HUES64 (cell line): Measurements from ENCODE around the gene BMP8B.
A peak's percentile ranks its signal among the peaks of the same experiment; 100 is the strongest.
"Not testable (repeated sequence)": the region's sequence is repeated elsewhere in the genome, so short reads cannot be mapped to it uniquely, and the experiment has no call there.

Source experiments
- H3K27ac ChIP-seq: 2 replicates; pipeline ENCODE4 v1.7.0; 2013; ENCODE audit warnings: low read depth, low read length, inconsistent platforms
- H3K27me3 ChIP-seq: 2 replicates; pipeline ENCODE4 v1.6.1; 2013; ENCODE audit warnings: mild to moderate bottlenecking, low read length; ENCODE audit not compliant: insufficient read depth
- H3K36me3 ChIP-seq: 2 replicates; pipeline ENCODE4 v1.6.1; 2013; ENCODE audit warnings: mild to moderate bottlenecking, low read length; ENCODE audit not compliant: insufficient read depth
- H3K4me1 ChIP-seq: 2 replicates; pipeline ENCODE4 v1.6.1; 2013; ENCODE audit warnings: mild to moderate bottlenecking, low read length, moderate library complexity; ENCODE audit not compliant: insufficient read depth
- H3K4me3 ChIP-seq: 2 replicates; pipeline ENCODE4 v1.5.1; 2013; ENCODE audit warnings: mild to moderate bottlenecking, low read length, moderate library complexity
- H3K9ac ChIP-seq: 2 replicates; pipeline ENCODE4 v1.6.1; 2013; ENCODE audit warnings: mild to moderate bottlenecking, low read depth, low read length
- H3K9me3 ChIP-seq: 2 replicates; pipeline ENCODE4 v1.6.1; 2013; ENCODE audit warnings: low read depth, low read length; ENCODE audit not compliant: insufficient read depth
- WGBS: fragments of 150-250, 120-280 bp; methylation state at CpG from one replicate; pipeline ENCODE4 v1.1.7; 2013; ENCODE audit warnings: missing lambda C conversion rate; 5-methylcytosine and 5-hydroxymethylcytosine counted together

BMP8B gene

DNA sequence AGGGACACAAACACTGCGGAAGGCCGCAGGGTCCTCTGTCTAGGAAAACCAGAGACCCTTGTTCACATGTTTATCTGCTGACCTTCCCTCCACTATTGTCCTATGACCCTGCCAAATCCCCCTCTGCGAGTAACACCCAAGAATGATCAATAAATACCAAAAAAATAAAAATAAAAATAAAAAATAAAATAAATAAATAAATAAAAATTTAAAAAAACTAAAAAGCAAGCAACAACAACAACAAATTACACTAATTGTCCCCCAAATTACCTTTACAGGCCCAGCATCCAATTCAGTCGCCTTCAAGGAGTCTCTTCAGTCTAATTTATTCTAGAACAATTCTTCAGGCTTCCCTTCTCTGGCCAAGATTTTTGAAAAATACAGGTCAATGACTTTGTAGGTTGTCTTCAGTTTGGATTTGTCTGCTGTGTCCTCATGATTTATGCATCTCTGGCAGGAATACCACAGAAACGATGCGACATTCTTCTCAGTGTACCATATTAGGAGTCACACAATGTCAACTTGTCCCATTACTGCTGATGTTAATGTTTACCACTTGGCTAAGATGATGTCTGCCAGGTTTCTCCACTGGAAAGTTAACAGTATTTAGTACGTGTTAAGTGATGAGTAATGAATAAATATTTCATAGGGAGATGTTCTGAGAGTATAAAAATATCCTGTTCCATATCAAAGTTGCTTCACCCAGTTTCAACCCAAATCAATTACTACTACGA, 20.3 kb upstream of the BMP8B start:
- H3K27ac ChIP-seq = no peak overlapping the region
- no peaks in the 10 kb centered on the region for H3K36me3 ChIP-seq
- no peaks in the 10 kb centered on the region for H3K27me3 ChIP-seq
- no peak overlapping the region for H3K4me3 ChIP-seq
- peaks cover 4% of the 10 kb centered on the region; the same call in 1 of the 2 replicates for H3K9me3 ChIP-seq
- 89% methylated on average over 4 of the region's 8 CpGs for WGBS
- H3K4me1 ChIP-seq = 0 out of 2 replicates have a peak, but pooled peaks cover under 1% of the 10 kb centered on the region
- no peak overlapping the region for H3K9ac ChIP-seq

- Histone ChIP-seq H3K4me3 (no peak overlapping the region), H3K9me3 (peaks cover 4% of the 10 kb centered on the region; the same call in 1 of the 2 replicates), H3K36me3 (no peaks in the 10 kb centered on the region), H3K27me3 (no peaks in the 10 kb centered on the region), H3K9ac (no peak overlapping the region), H3K27ac (no peak overlapping the region), H3K4me1 (peaks cover 5% of the 10 kb centered on the region; the same call in 1 of the 2 replicates)
- 100% methylated on average over 2 of the region's 2 CpGs for WGBS
These were observed 16.7 kb upstream of the BMP8B start for GRCh38 chr1:39805385-39805784.

DNA sequence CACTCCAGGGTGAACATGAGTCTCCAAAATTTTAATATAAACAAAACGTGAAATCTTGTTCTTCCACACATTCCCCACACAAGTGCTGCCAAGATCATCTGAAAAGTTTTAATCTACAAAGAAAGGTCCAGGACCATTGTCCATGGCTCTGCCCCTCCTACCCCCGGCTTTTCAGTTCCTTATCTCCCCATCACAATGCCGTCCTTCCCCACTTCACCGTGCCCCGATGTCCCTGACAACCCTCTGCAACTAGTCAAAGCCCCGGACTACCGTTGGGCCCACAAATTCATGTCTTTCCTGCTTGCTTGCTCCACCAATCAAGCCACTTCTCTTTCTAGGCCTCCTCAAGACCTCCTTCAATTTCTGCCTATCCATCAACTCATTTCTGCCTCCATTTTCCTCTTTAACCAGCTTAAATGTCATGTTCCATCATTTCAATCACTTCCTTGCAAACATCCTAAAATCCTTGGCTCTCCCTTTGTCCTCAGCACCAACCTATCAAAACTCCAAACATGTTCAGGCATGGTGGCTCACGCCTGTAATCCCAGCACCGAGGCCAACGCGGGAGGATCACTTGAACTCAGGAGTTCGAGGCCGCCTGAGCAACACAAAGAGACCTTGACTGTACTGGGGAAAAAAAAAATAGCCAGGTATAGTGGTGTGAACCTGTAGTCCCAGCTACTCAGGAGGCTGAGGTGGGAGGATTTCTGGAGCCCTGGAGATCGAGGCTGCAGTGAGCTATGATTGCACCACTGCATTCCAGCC, 14.0 kb upstream of the BMP8B start:
- Histone ChIP-seq H3K36me3 (no peaks in the 10 kb centered on the region), H3K4me1 (peaks cover 5% of the 10 kb centered on the region; the same call in 1 of the 2 replicates)
- 93% methylated on average over 14 of the region's 14 CpGs for WGBS

GRCh38 chr1:39800471-39800835, 11.8 kb upstream of the BMP8B start:
- H3K9me3 ChIP-seq = peaks cover 1% of the 10 kb centered on the region; the same call in 1 of the 2 replicates
- no peaks in the 10 kb centered on the region for H3K36me3 ChIP-seq
- H3K27ac ChIP-seq = no peak overlapping the region
- H3K27me3 ChIP-seq = peaks cover 3% of the 10 kb centered on the region
- no peak overlapping the region for H3K4me3 ChIP-seq
- no peak overlapping the region for H3K9ac ChIP-seq
- H3K4me1 ChIP-seq = peaks cover 5% of the 10 kb centered on the region; the same call in 1 of the 2 replicates
- 91% methylated on average over 3 of the region's 3 CpGs for WGBS

More for the DNA sequence above, 14.0 kb upstream of the BMP8B start:
- Histone ChIP-seq H3K4me3 (no peak overlapping the region), H3K27ac (no peak overlapping the region), H3K27me3 (peaks cover 3% of the 10 kb centered on the region), H3K9me3 (peaks cover 4% of the 10 kb centered on the region; the same call in 1 of the 2 replicates), H3K9ac (no peak overlapping the region)

DNA sequence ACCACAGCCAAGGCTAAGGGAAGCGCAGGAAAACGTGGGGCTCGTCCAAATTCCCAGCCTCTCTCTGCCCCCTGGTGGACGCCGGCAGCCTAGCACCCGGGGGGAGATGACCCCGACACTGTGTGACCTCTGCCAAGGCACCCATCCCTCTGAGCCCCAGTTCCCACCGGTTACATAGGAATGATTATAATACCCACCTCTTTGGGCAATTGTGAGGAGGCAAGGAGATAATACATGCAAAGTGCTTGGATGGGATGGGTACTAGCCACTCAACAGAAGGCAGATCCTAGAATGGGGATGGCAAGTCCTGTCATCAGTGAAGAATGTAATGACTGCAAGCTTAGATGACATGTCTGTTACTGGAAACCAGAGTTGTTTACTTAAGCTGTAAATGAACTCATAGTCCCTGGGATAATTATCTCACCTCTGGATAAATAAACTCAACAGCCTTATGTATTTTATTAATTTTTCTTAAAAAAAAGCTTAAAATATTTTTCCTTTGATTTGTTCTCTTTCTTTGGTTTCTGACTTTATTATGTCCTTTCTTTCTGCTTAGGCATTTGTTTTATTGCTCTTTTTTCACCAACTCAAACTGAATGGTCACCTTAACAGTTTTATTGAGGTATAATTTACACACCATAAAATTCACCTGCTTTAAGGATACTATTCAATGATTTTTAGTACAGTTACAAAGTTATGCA, 11.3 kb upstream of the BMP8B start:
- Histone ChIP-seq H3K27me3 (peaks cover 6% of the 10 kb centered on the region), H3K9me3 (no peaks in the 10 kb centered on the region; the same call in 1 of the 2 replicates), H3K4me1 (peaks cover 5% of the 10 kb centered on the region; the same call in 1 of the 2 replicates), H3K36me3 (no peaks in the 10 kb centered on the region), H3K27ac (no peak overlapping the region), H3K9ac (no peak overlapping the region), H3K4me3 (no peak overlapping the region)
- 6% methylated on average over 8 of the region's 8 CpGs for WGBS

DNA sequence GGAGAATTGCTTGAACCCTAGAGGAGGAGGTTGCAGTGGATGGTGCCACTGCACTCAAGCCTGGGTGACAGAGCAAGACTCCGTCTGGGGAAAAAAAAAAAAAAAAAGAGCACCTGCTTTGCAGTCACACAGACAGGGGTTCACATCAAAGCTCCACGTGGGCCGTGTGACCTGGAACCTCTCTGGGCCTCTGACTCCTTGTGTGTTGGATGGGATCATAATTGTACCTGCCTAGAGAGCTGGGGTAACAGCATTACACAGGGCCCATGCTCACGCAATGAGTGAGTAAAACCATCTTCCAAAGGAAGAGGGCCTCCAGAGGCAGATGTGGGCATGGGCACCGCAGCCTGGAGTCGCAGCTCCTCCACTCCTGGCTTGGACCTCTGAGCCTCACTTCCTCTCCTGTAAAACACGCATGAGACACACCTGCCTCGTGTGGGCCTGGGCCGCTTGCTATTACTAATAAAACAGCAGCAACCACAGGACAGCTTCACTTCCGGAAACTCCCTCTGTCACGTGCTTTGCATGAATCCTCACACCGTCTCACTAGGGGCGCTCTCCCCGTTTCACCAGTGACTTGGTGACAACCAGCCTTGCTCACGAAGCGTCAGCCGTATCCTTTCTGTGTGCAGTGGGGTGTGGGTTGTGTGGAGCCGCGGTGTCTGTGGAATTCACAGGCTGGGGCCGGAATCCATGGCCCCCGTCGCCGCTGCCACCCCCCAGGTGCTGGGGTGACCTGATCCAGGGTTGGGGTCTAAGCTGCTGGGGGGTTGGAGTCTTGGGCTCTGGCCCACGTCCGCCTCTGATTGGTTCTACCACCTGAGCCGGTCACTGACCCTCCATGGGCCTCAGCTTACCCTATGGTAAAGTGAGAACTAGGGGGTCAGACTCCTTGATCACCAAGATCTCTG, 10.4 kb upstream of the BMP8B start:
- WGBS = 72% methylated on average over 17 of the region's 26 CpGs
- not testable (repeated sequence) for H3K4me3 ChIP-seq, H3K36me3 ChIP-seq, H3K27ac ChIP-seq, H3K9ac ChIP-seq, H3K9me3 ChIP-seq, H3K4me1 ChIP-seq, H3K27me3 ChIP-seq

DNA sequence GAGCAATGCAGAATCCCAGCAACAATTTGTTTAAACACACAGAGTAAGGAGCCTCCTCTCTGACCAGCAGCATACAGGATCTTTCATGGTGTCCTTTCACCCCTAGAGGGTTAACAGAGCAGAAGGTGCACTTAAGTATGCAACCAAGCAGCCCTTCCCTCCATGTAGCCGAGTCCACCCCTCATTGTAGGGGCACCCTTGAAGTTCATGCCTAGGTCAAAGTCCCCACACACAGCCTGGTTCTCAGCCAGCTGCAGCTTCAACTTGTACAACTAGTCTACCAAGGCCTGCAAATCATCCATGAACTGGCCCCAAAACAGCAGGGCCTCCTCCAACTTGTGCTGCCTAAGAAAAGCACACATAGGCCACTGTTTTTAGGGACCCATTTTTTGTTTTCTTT, 7.0 kb upstream of the BMP8B start:
- H3K4me1 ChIP-seq = no peaks in the 10 kb centered on the region
- WGBS = 59% methylated on average over 1 of the region's 1 CpG
- H3K9me3 ChIP-seq = no peaks in the 10 kb centered on the region
- no peaks in the 10 kb centered on the region for H3K36me3 ChIP-seq
- H3K27ac ChIP-seq = no peak overlapping the region
- H3K27me3 ChIP-seq = peaks cover 39% of the 10 kb centered on the region
- no peak overlapping the region for H3K9ac ChIP-seq
- no peak overlapping the region for H3K4me3 ChIP-seq

DNA sequence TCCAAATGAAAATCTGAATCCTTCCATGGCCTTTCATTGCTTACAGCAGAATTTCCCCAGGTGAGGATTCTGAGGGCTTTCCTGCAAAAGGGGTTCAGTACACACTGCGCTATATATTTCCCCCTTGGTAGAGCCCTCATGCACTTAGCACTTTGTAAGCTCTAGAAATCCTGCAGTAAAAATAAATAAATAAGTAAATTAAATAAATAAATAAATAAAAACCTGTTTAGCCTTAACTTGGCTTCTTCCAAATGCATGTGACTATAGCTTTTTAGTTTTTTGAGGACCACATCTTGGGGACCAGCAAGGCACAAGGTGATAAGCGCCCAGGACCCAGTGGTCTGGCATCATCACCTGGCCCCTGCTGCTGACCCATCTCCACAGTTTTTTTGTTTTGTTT, 3.2 kb upstream of the BMP8B start:
- 92% methylated on average over 2 of the region's 2 CpGs for WGBS
- Histone ChIP-seq H3K27me3 (peaks cover 74% of the 10 kb centered on the region), H3K9me3 (no peaks in the 10 kb centered on the region), H3K4me3 (no peak overlapping the region), H3K27ac (no peak overlapping the region), H3K36me3 (no peaks in the 10 kb centered on the region), H3K4me1 (no peaks in the 10 kb centered on the region), H3K9ac (no peak overlapping the region)

GRCh38 chr1:39789571-39790110, 976 bp upstream of the BMP8B start:
- Histone ChIP-seq H3K27me3 (peaks cover 84% of the 10 kb centered on the region), H3K4me1 (no peaks in the 10 kb centered on the region), H3K27ac (no peak overlapping the region), H3K9me3 (no peaks in the 10 kb centered on the region), H3K36me3 (no peaks in the 10 kb centered on the region), H3K4me3 (peak overlapping the region; percentile 51), H3K9ac (no peak overlapping the region)
- WGBS = 40% methylated on average over 15 of the region's 15 CpGs

- Histone ChIP-seq H3K27me3 (peaks cover 86% of the 10 kb centered on the region), H3K4me3 (peak overlapping the region; percentile 51), H3K36me3 (no peaks in the 10 kb centered on the region), H3K9me3 (no peaks in the 10 kb centered on the region), H3K4me1 (no peaks in the 10 kb centered on the region), H3K27ac (no peak overlapping the region), H3K9ac (no peak overlapping the region)
- 3% methylated on average over 51 of the region's 51 CpGs for WGBS
These were observed 273 bp downstream of the BMP8B start for GRCh38 chr1:39788426-39788757.
